SK-N-SH (cell line): Measurements from ENCODE around the gene LRRC8E. TPM values are rescaled to one million over a fixed set of nuclear protein-coding genes. Genes with fewer than 3 reads are reported as not detected.

Experiments used
- CTCF ChIA-PET: fragments of 300-600, 350-600 bp; formaldehyde crosslinking; extraction: SDS; loops from one replicate; lab custom pipeline; 2021; lab: Yijun Ruan, JAX
- POLR2A ChIA-PET: fragments of 350-600 bp; sonication (Branson Sonifier 250); formaldehyde crosslinking; extraction: SDS; loops from one replicate; lab custom pipeline; 2020; ENCODE audit warnings: antibody characterized with exemption, inconsistent platforms; lab: Yijun Ruan, JAX
- DNase-seq: peaks from one replicate; pipeline ENCODE4 v3.0.0; 2012
- H2AFZ ChIP-seq: fragments of 200-600 bp; sonication (generic); 2 replicates; pipeline ENCODE4 v1.8.1; 2016; ENCODE audit warnings: antibody characterized with exemption, mild to moderate bottlenecking, low read depth
- H3F3A ChIP-seq: fragments of 200-600 bp; sonication (generic); replicated peaks from 2 replicates; pipeline ENCODE3; 2016; ENCODE audit warnings: antibody characterized with exemption, mild to moderate bottlenecking; ENCODE audit not compliant: insufficient read depth
- H3K27ac ChIP-seq, 2 experiments: fragments of 200-500 bp in 1 of 2; fragments of 200-600 bp in 1 of 2; sonication (Bioruptor generic) in 1 of 2; sonication (generic), shearing (Covaris generic) in 1 of 2; 2 replicates each; pipeline versions ENCODE4 v1.5.1 to v1.6.1; 2014 to 2016; ENCODE audit warnings: low read depth in 2 of 2, inconsistent platforms in 1 of 2, low read length in 1 of 2, mild to moderate bottlenecking in 1 of 2, mixed read lengths in 1 of 2
- H3K27me3 ChIP-seq: fragments of 200-600 bp; sonication (generic), shearing (Covaris generic); 2 replicates; pipeline ENCODE4 v1.6.1; 2016; ENCODE audit warnings: mixed run types; ENCODE audit not compliant: insufficient read depth
- H3K36me3 ChIP-seq, 2 experiments: fragments of 200-500 bp in 1 of 2; fragments of 200-600 bp in 1 of 2; sonication (Bioruptor generic) in 1 of 2; sonication (generic) in 1 of 2; replicated peaks in 1 of 2; 2 replicates each; pipeline versions ENCODE3 to v1.5.1; 2014 to 2016; ENCODE audit warnings: low read length in 1 of 2, mild to moderate bottlenecking in 1 of 2; ENCODE audit not compliant: insufficient read depth in 2 of 2, control insufficient read depth in 1 of 2
- H3K4me1 ChIP-seq, 2 experiments: fragments of 200-500 bp in 1 of 2; fragments of 200-600 bp in 1 of 2; sonication (Bioruptor generic) in 1 of 2; sonication (generic), shearing (Covaris generic) in 1 of 2; 2 replicates each; pipeline versions ENCODE4 v1.5.1 to v1.6.1; 2014 to 2016; ENCODE audit warnings: low read depth in 1 of 2, low read length in 1 of 2, mixed run types in 1 of 2; ENCODE audit not compliant: insufficient read depth in 2 of 2, control insufficient read depth in 1 of 2
- H3K4me2 ChIP-seq: fragments of 200-600 bp; sonication (generic), shearing (Covaris generic); 2 replicates; pipeline ENCODE4 v1.6.1; 2017; ENCODE audit warnings: mixed run types
- H3K4me3 ChIP-seq, 2 experiments: fragments of 200-500 bp in 1 of 2; fragments of 200-600 bp in 1 of 2; sonication (Bioruptor generic) in 1 of 2; sonication (generic), shearing (Covaris generic) in 1 of 2; 2 replicates each; pipeline versions ENCODE4 v1.5.1 to v1.8.1; 2014 to 2016; ENCODE audit warnings: low read depth in 2 of 2, inconsistent platforms in 1 of 2, low read length in 1 of 2, mild to moderate bottlenecking in 1 of 2, mixed read lengths in 1 of 2, moderate library complexity in 1 of 2
- H3K79me2 ChIP-seq: fragments of 200-600 bp; sonication (generic); 2 replicates; pipeline ENCODE4 v1.8.1; 2017; ENCODE audit warnings: mild to moderate bottlenecking; ENCODE audit not compliant: insufficient read depth
- H3K9ac ChIP-seq: fragments of 200-600 bp; sonication (generic); 2 replicates; pipeline ENCODE4 v1.6.1; 2017; ENCODE audit warnings: mixed run types
- H3K9me2 ChIP-seq: fragments of 200-600 bp; sonication (generic); 2 replicates; pipeline ENCODE4 v1.6.1; 2017; ENCODE audit warnings: mixed run types
- H3K9me3 ChIP-seq: fragments of 200-600 bp; sonication (generic); 2 replicates; pipeline ENCODE4 v1.6.1; 2017; ENCODE audit warnings: mixed run types, mild to moderate bottlenecking, moderate library complexity
- H4K20me1 ChIP-seq: fragments of 200-600 bp; sonication (generic); 2 replicates; pipeline ENCODE4 v1.6.1; 2017; ENCODE audit warnings: mild to moderate bottlenecking, mixed run types; ENCODE audit not compliant: insufficient read depth
- EP300 ChIP-seq, 2 experiments: IDR thresholded peaks; 2 replicates each; pipeline versions ENCODE4 v1.4.0 to v1.6.1; 2012; ENCODE audit warnings: borderline replicate concordance in 1 of 2, low read depth in 1 of 2, low read length in 1 of 2
- EZH2phosphoT487 ChIP-seq: fragments of 200-600 bp; sonication (generic); IDR thresholded peaks from 2 replicates; pipeline ENCODE4 v1.6.1; 2017; ENCODE audit warnings: low read depth, mixed run types, mild to moderate bottlenecking, antibody characterized with exemption, moderate library complexity, borderline replicate concordance
- FOSL2 ChIP-seq: IDR thresholded peaks from 2 replicates; pipeline ENCODE4 v1.4.0; 2012; ENCODE audit warnings: low read depth, mild to moderate bottlenecking, moderate library complexity, borderline replicate concordance
- FOXJ3 ChIP-seq: sonication (generic); formaldehyde crosslinking; IDR thresholded peaks from 2 replicates; pipeline ENCODE4 v1.5.1; 2020; ENCODE audit warnings: mild to moderate bottlenecking, missing genetic modification reagents
- GABPA ChIP-seq: IDR thresholded peaks from 2 replicates; pipeline ENCODE4 v1.4.0; 2012; ENCODE audit warnings: low read depth, mild to moderate bottlenecking
- GATA2 ChIP-seq: sonication (generic); formaldehyde crosslinking; IDR thresholded peaks from 2 replicates; pipeline ENCODE4 v1.5.0; 2020; ENCODE audit warnings: mild to moderate bottlenecking, missing genetic modification reagents
- MAX ChIP-seq: IDR thresholded peaks from 2 replicates; pipeline ENCODE4 v1.4.0; 2012; ENCODE audit warnings: low read depth
- NRF1 ChIP-seq: IDR thresholded peaks from 2 replicates; pipeline ENCODE4 v1.6.1; 2012; ENCODE audit warnings: low read depth, mild to moderate bottlenecking, low read length
- POLR2AphosphoS5 ChIP-seq: IDR thresholded peaks from 2 replicates; pipeline ENCODE4 v1.6.1; 2012; ENCODE audit warnings: low read depth, low read length
- RAD21 ChIP-seq: IDR thresholded peaks from 2 replicates; pipeline ENCODE4 v1.6.1; 2012; ENCODE audit warnings: mild to moderate bottlenecking, low read length
- RCOR1 ChIP-seq: fragments of 150-350 bp; IDR thresholded peaks from 2 replicates; pipeline ENCODE4 v1.6.1; 2017; ENCODE audit warnings: antibody characterized with exemption, low read length
- REST ChIP-seq: IDR thresholded peaks from 2 replicates; pipeline ENCODE4 v1.6.1; 2012; ENCODE audit warnings: mild to moderate bottlenecking, low read depth, low read length, moderate library complexity
- RFX5 ChIP-seq: IDR thresholded peaks from 2 replicates; pipeline ENCODE4 v1.6.1; 2012; ENCODE audit warnings: mild to moderate bottlenecking, improper control_type of control experiment, low read length
- RXRA ChIP-seq: IDR thresholded peaks from 2 replicates; pipeline ENCODE4 v1.4.0; 2012; ENCODE audit warnings: low read depth, mild to moderate bottlenecking, borderline replicate concordance
- SMC3 ChIP-seq: IDR thresholded peaks from 2 replicates; pipeline ENCODE4 v1.6.1; 2012; ENCODE audit warnings: low read depth, low read length, improper control_type of control experiment
- TAF1 ChIP-seq: IDR thresholded peaks from 2 replicates; pipeline ENCODE4 v1.6.1; 2012; ENCODE audit warnings: low read depth, mild to moderate bottlenecking, low read length, moderate library complexity, borderline replicate concordance
- TCF12 ChIP-seq: IDR thresholded peaks from 2 replicates; pipeline ENCODE4 v1.4.0; 2012
- TEAD4 ChIP-seq: IDR thresholded peaks from 2 replicates; pipeline ENCODE4 v1.4.0; 2012; ENCODE audit warnings: mild to moderate bottlenecking, borderline replicate concordance; ENCODE audit not compliant: insufficient read depth
- USF2 ChIP-seq: fragments of 150-350 bp; IDR thresholded peaks from 2 replicates; pipeline ENCODE4 v1.6.1; 2017; ENCODE audit warnings: antibody characterized with exemption, low read length, low read depth, borderline replicate concordance
- ZBTB33 ChIP-seq: IDR thresholded peaks from 2 replicates; pipeline ENCODE4 v1.4.0; 2012; ENCODE audit warnings: low read depth, borderline replicate concordance
- WGBS: methylation state at CpG from one replicate; pipeline ENCODE4 v1.1.6; 2017; ENCODE audit warnings: low lambda C conversion rate; 5-methylcytosine and 5-hydroxymethylcytosine counted together
- polyA plus RNA-seq, 3 experiments: library from polyadenylated mRNA; depleted of rRNA; stranded (reverse); fragments of >200 nt; gene quantifications; 2 replicates each; pipeline ENCODE4 v1.2.3, GENCODE V29; 2012

Gene LRRC8E
- polyA plus RNA-seq, 1 of the 3 experiments (the other 2 are of a cell fraction), result 0.02 TPM

GRCh38 chr19:7866399-7867091 is 21.8 kb upstream of the LRRC8E start:
- Histone ChIP-seq H4K20me1 (no peaks in the 10 kb centered on the region), H3F3A (peaks cover 7% of the 10 kb centered on the region), H3K9me2 (no peaks in the 10 kb centered on the region), H3K36me3 (no peaks in the 10 kb centered on the region), H3K9me3 (no peaks in the 10 kb centered on the region), H3K27me3 (no peaks in the 10 kb centered on the region), H3K4me1 (peaks cover 0 to 15% of the 10 kb centered on the region in 2 experiments; a peak in 2 of 4 replicates), H2AFZ (no peak overlapping the region), H3K9ac (no peak overlapping the region), H3K4me3 (no peak overlapping the region), H3K27ac (no peak overlapping the region), H3K4me2 (no peak overlapping the region), H3K79me2 (no peaks in the 10 kb centered on the region)
- POLR2A ChIA-PET, result no interaction called here
- no peak for DNase-seq
- TF ChIP-seq SMC3 (no peak), EZH2phosphoT487 (no peak), USF2 (no peak), REST (no peak), GATA2 (CRISPR knock-in tag) (no peak), RFX5 (no peak), GABPA (no peak), EP300 (IDR thresholded peaks at IDR 0.05; ENCODE audit: borderline replicate concordance in 1 of 2, low read depth in 1 of 2, low read length in 1 of 2) (no peak), FOSL2 (no peak), MAX (no peak), NRF1 (no peak), TAF1 (no peak), RXRA (no peak), POLR2AphosphoS5 (no peak), ZBTB33 (no peak), TEAD4 (no peak), RAD21 (no peak), RCOR1 (no peak), TCF12 (no peak), FOXJ3 (CRISPR knock-in tag) (no peak)
- CTCF ChIA-PET, result interaction anchor here (0.8 to 1.7 kb wide), 2 partner anchors 13 to 78 kb away, joined by 3 to 5 read pairs; no protein-coding TSS in a partner anchor
- WGBS, result 76% methylated on average over 7 of the region's 12 CpGs
